ENCODE data around the gene MANSC1. TPM values are rescaled to one million over a fixed set of nuclear protein-coding genes. Genes with fewer than 3 reads are reported as not detected.
"Not testable (repeated sequence)": the region's sequence is repeated elsewhere in the genome, so short reads cannot be mapped to it uniquely, and the experiment has no call there.

Gene MANSC1
- polyA plus RNA-seq, 2 donors: 13.7 to 26.5 TPM

- not testable (repeated sequence) for H3K36me3 ChIP-seq (ENCODE audit: control insufficient read depth in 2 of 2, insufficient read depth in 2 of 2, low read length in 1 of 2); H3K4me1 ChIP-seq (ENCODE audit: control insufficient read depth in 2 of 2, insufficient read depth in 2 of 2, low read length in 1 of 2); H3K27me3 ChIP-seq (ENCODE audit: control insufficient read depth in 1 of 2, insufficient read depth in 2 of 2, low read length in 2 of 2); H3K9me3 ChIP-seq (ENCODE audit: control insufficient read depth in 2 of 2, insufficient read depth in 1 of 2, low read depth in 1 of 2, low read length in 1 of 2); H3K4me3 ChIP-seq (ENCODE audit: low read depth in 1 of 2, low read length in 2 of 2)
- H3K27ac ChIP-seq (ENCODE audit: low read depth in 2 of 2, low read length in 1 of 2): peak overlapping the region; percentile 38 to 83
- WGBS, 2 donors: 84 to 88% methylated on average over 19 of the region's 19 CpGs
Observed at GRCh38 chr12:12351468-12352185, 1.6 kb upstream of the MANSC1 start.

- Histone ChIP-seq H3K4me3 (ENCODE audit: low read depth in 1 of 2, low read length in 2 of 2) (no peak overlapping the region), H3K27ac (ENCODE audit: low read depth in 2 of 2, low read length in 1 of 2) (peak overlapping the region; percentile 35 to 66), H3K4me1 (ENCODE audit: control insufficient read depth in 2 of 2, insufficient read depth in 2 of 2, low read length in 1 of 2) (no peaks in the 10 kb centered on the region), H3K9me3 (ENCODE audit: control insufficient read depth in 2 of 2, insufficient read depth in 1 of 2, low read depth in 1 of 2, low read length in 1 of 2) (no peaks in the 10 kb centered on the region), H3K27me3 (ENCODE audit: control insufficient read depth in 1 of 2, insufficient read depth in 2 of 2, low read length in 2 of 2) (no peaks in the 10 kb centered on the region), H3K36me3 (ENCODE audit: control insufficient read depth in 2 of 2, insufficient read depth in 2 of 2, low read length in 1 of 2) (peaks cover 0 to 3% of the 10 kb centered on the region in 2 donors)
- 48 to 55% methylated on average over 3 of the region's 3 CpGs for WGBS, 2 donors
Observed at GRCh38 chr12:12350868-12351463, 924 bp upstream of the MANSC1 start.

GRCh38 chr12:12338527-12339168 lies 11.4 kb downstream of the MANSC1 start:
- 71 to 74% methylated on average over 8 of the region's 8 CpGs for WGBS, 2 donors
- Histone ChIP-seq H3K9me3 (ENCODE audit: control insufficient read depth in 2 of 2, insufficient read depth in 1 of 2, low read depth in 1 of 2, low read length in 1 of 2) (no peaks in the 10 kb centered on the region), H3K27me3 (ENCODE audit: control insufficient read depth in 1 of 2, insufficient read depth in 2 of 2, low read length in 2 of 2) (no peaks in the 10 kb centered on the region), H3K4me3 (ENCODE audit: low read depth in 1 of 2, low read length in 2 of 2) (no peak overlapping the region), H3K27ac (ENCODE audit: low read depth in 2 of 2, low read length in 1 of 2) (peak overlapping the region in 1 of 2 donors; percentile 59), H3K4me1 (ENCODE audit: control insufficient read depth in 2 of 2, insufficient read depth in 2 of 2, low read length in 1 of 2) (peaks cover 3% of the 10 kb centered on the region in 2 donors), H3K36me3 (ENCODE audit: control insufficient read depth in 2 of 2, insufficient read depth in 2 of 2, low read length in 1 of 2) (peaks cover 0 to 7% of the 10 kb centered on the region in 2 donors)

- Histone ChIP-seq H3K27me3 (ENCODE audit: control insufficient read depth in 1 of 2, insufficient read depth in 2 of 2, low read length in 2 of 2) (no peaks in the 10 kb centered on the region), H3K4me3 (ENCODE audit: low read depth in 1 of 2, low read length in 2 of 2) (no peak overlapping the region), H3K36me3 (ENCODE audit: control insufficient read depth in 2 of 2, insufficient read depth in 2 of 2, low read length in 1 of 2) (peaks cover 0 to 5% of the 10 kb centered on the region in 2 donors), H3K9me3 (ENCODE audit: control insufficient read depth in 2 of 2, insufficient read depth in 1 of 2, low read depth in 1 of 2, low read length in 1 of 2) (no peaks in the 10 kb centered on the region), H3K4me1 (ENCODE audit: control insufficient read depth in 2 of 2, insufficient read depth in 2 of 2, low read length in 1 of 2) (peaks cover 3 to 9% of the 10 kb centered on the region in 2 donors), H3K27ac (ENCODE audit: low read depth in 2 of 2, low read length in 1 of 2) (no peak overlapping the region)
- WGBS, 2 donors: 90 to 93% methylated on average over 1 of the region's 1 CpG
Observed at GRCh38 chr12:12336511-12336910, 13.5 kb downstream of the MANSC1 start.

DNA sequence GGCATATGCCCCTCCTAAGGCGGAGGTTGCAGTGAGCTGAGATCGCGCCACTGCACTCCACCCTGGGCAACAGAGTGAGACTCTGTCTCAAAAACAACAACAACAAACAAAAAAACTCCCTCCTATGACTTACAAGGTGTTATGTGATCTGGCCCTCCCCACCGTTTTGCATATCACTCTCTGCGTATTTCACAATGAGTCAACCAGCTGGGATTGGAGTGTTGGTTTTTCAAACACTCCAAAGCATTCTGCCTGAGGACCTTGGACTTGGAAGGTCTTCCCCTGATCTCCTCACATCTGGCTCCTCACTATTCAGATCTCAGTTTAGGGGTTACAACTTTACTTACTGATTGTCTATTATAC lies 14.0 kb downstream of the MANSC1 start:
- Histone ChIP-seq H3K27ac (ENCODE audit: low read depth in 2 of 2, low read length in 1 of 2) (no peak overlapping the region), H3K4me3 (ENCODE audit: low read depth in 1 of 2, low read length in 2 of 2) (no peak overlapping the region), H3K9me3 (ENCODE audit: control insufficient read depth in 2 of 2, insufficient read depth in 1 of 2, low read depth in 1 of 2, low read length in 1 of 2) (no peaks in the 10 kb centered on the region), H3K4me1 (ENCODE audit: control insufficient read depth in 2 of 2, insufficient read depth in 2 of 2, low read length in 1 of 2) (peaks cover 3 to 11% of the 10 kb centered on the region in 2 donors), H3K27me3 (ENCODE audit: control insufficient read depth in 1 of 2, insufficient read depth in 2 of 2, low read length in 2 of 2) (no peaks in the 10 kb centered on the region), H3K36me3 (ENCODE audit: control insufficient read depth in 2 of 2, insufficient read depth in 2 of 2, low read length in 1 of 2) (peaks cover 0 to 5% of the 10 kb centered on the region in 2 donors)
- WGBS, 2 donors: 78 to 82% methylated on average over 5 of the region's 5 CpGs

- H3K27me3 ChIP-seq (ENCODE audit: control insufficient read depth in 1 of 2, insufficient read depth in 2 of 2, low read length in 2 of 2): no peaks in the 10 kb centered on the region
- H3K4me1 ChIP-seq (ENCODE audit: control insufficient read depth in 2 of 2, insufficient read depth in 2 of 2, low read length in 1 of 2): peaks cover 3 to 11% of the 10 kb centered on the region in 2 donors
- H3K4me3 ChIP-seq (ENCODE audit: low read depth in 1 of 2, low read length in 2 of 2): no peak overlapping the region
- no peaks in the 10 kb centered on the region for H3K9me3 ChIP-seq (ENCODE audit: control insufficient read depth in 2 of 2, insufficient read depth in 1 of 2, low read depth in 1 of 2, low read length in 1 of 2)
- no peak overlapping the region for H3K27ac ChIP-seq (ENCODE audit: low read depth in 2 of 2, low read length in 1 of 2)
- peaks cover 3 to 4% of the 10 kb centered on the region in 2 donors for H3K36me3 ChIP-seq (ENCODE audit: control insufficient read depth in 2 of 2, insufficient read depth in 2 of 2, low read length in 1 of 2)
- WGBS, 2 donors: 29 to 30% methylated on average over 10 of the region's 10 CpGs
Observed at GRCh38 chr12:12334367-12335040, 15.5 kb downstream of the MANSC1 start.

DNA sequence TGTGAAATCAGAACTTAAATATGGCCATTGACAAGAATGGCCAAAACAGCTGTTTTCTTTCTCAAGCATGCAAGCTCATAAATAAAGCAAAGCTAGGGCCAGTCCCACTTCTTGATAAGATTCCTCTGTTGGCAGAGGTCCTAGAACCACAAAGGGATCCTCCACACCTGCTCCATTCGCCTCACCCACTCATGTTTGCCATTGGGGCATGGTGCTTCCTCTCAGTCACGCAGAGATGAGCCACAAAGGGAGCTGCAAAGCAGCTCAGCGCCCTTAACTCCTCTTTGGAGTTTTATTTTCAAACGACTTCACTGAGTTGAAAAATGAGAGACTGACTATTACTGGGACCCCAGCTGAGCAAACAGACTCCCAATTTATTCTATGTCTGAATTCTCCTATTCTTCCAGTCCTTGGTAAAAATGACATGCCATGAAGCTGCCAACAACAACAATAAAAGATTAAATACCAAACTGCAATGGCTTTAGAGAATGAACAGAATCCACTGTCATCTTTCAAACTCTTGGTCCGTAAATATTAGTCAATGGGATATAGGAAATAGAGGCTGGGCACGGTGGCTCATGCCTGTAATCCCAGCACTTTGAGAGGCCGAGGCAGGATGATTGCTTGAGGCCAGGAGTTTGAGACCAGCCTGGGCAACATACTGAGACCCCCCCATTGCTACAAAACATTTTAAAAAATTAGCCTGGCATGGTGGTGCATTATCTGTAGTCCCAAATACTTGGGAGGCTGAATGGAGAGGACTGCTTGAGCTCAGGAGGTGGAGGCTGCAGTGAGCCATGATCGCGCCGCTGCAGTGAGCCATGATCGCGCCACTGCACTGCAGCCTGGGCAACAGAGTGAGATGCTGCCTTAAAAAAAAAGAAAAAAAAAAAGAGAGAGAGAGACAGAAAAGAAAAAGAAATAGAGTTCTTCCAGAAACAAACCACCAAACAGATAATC lies 16.4 kb downstream of the MANSC1 start:
- Histone ChIP-seq H3K27ac (ENCODE audit: low read depth in 2 of 2, low read length in 1 of 2) (peak overlapping the region in 1 of 2 donors; percentile 40), H3K27me3 (ENCODE audit: control insufficient read depth in 1 of 2, insufficient read depth in 2 of 2, low read length in 2 of 2) (no peaks in the 10 kb centered on the region), H3K4me3 (ENCODE audit: low read depth in 1 of 2, low read length in 2 of 2) (no peak overlapping the region), H3K4me1 (ENCODE audit: control insufficient read depth in 2 of 2, insufficient read depth in 2 of 2, low read length in 1 of 2) (peaks cover 3 to 11% of the 10 kb centered on the region in 2 donors), H3K9me3 (ENCODE audit: control insufficient read depth in 2 of 2, insufficient read depth in 1 of 2, low read depth in 1 of 2, low read length in 1 of 2) (no peaks in the 10 kb centered on the region), H3K36me3 (ENCODE audit: control insufficient read depth in 2 of 2, insufficient read depth in 2 of 2, low read length in 1 of 2) (peaks cover 3 to 4% of the 10 kb centered on the region in 2 donors)
- 50 to 58% methylated on average over 12 of the region's 12 CpGs for WGBS, 2 donors

GRCh38 chr12:12331896-12332295 lies 18.1 kb downstream of the MANSC1 start:
- Histone ChIP-seq H3K4me1 (ENCODE audit: control insufficient read depth in 2 of 2, insufficient read depth in 2 of 2, low read length in 1 of 2) (peaks cover 3 to 11% of the 10 kb centered on the region in 2 donors), H3K27ac (ENCODE audit: low read depth in 2 of 2, low read length in 1 of 2) (peak overlapping the region in 1 of 2 donors; percentile 17), H3K36me3 (ENCODE audit: control insufficient read depth in 2 of 2, insufficient read depth in 2 of 2, low read length in 1 of 2) (peaks cover 3 to 4% of the 10 kb centered on the region in 2 donors), H3K27me3 (ENCODE audit: control insufficient read depth in 1 of 2, insufficient read depth in 2 of 2, low read length in 2 of 2) (no peaks in the 10 kb centered on the region), H3K4me3 (ENCODE audit: low read depth in 1 of 2, low read length in 2 of 2) (no peak overlapping the region), H3K9me3 (ENCODE audit: control insufficient read depth in 2 of 2, insufficient read depth in 1 of 2, low read depth in 1 of 2, low read length in 1 of 2) (no peaks in the 10 kb centered on the region)
- 55 to 64% methylated on average over 1 of the region's 1 CpG for WGBS, 2 donors

Data from esophagus (tissue), 2 donors.